Psoas muscle (tissue), 8 donors: ENCODE results near the gene VPS54. TPM values are rescaled to one million over a fixed set of nuclear protein-coding genes. Genes with fewer than 3 reads are reported as not detected.
A peak's percentile ranks its signal among the peaks of the same experiment; 100 is the strongest.

ENCODE experiments used
- ATAC-seq, 4 donors: fragments of 200-7000 bp; cut with Tn5 transposase; one replicate each; pipeline ENCODE4 v1.9.1; 2020; ENCODE audit warnings: moderate library complexity in 3 of 4, mild to moderate bottlenecking in 2 of 4
- DNase-seq, 2 donors: peaks; one replicate each; pipeline ENCODE4 v3.0.0-alpha.2; 2020
- H3K27ac ChIP-seq: fragments of 200-600 bp; one replicate; pipeline ENCODE4 v1.8.0; 2022
- H3K27me3 ChIP-seq, 3 donors: fragments of 200-600 bp in 1 of 3; one replicate each; pipeline versions ENCODE4 v1.6.1 to v1.8.0; 2013 to 2022; ENCODE audit warnings: low read length in 2 of 3, mild to moderate bottlenecking in 2 of 3, moderate library complexity in 1 of 3; ENCODE audit not compliant: insufficient read depth in 3 of 3
- H3K36me3 ChIP-seq, 2 donors: fragments of 200-600 bp in 1 of 2; one replicate each; pipeline versions ENCODE4 v1.6.1 to v1.8.0; 2013 to 2022; ENCODE audit warnings: low read depth in 1 of 2, mild to moderate bottlenecking in 1 of 2, moderate library complexity in 1 of 2; ENCODE audit not compliant: insufficient read depth in 1 of 2
- H3K4me1 ChIP-seq: fragments of 200-600 bp; one replicate; pipeline ENCODE4 v1.8.0; 2022
- H3K4me3 ChIP-seq: fragments of 200-600 bp; one replicate; pipeline ENCODE4 v1.8.0; 2022; ENCODE audit warnings: mild to moderate bottlenecking
- H3K9me3 ChIP-seq: fragments of 200-600 bp; one replicate; pipeline ENCODE4 v1.8.0; 2022
- WGBS, 3 donors: extraction: QIAGEN DNeasy Blood & Tissue Kit; methylation state at CpG; one replicate each; pipeline versions ENCODE4 v1.1.6 to v1.1.7; 2013; 5-methylcytosine and 5-hydroxymethylcytosine counted together
- intact Hi-C, 2 donors: fragments of 100-400 bp; cut with DNase I; formaldehyde crosslinking; loops; one replicate each; pipeline versions ENCODE4 v1.11.0 to v1.14.2; 2022
- polyA plus RNA-seq, 3 donors: library from polyadenylated mRNA; stranded (reverse); fragments of 200-250 nt; gene quantifications; one replicate each; pipeline ENCODE4 v1.2.3, GENCODE V29; 2013
- total RNA-seq, 4 donors: library from RNA; stranded (reverse); fragmentation: NEBNext Ultra II Directional in 2 of 4; extraction: Animal tissue kit (Norgen Biotek cat#: 25700) in 2 of 4; gene quantifications; one replicate each; pipeline versions ENCODE4 v1.2.1 to v1.2.4, GENCODE V29; 2021 to 2023
- TF ChIP-seq, protein P1 (sequence below): fragments of 200-600 bp; IDR thresholded peaks from one replicate; pipeline ENCODE4 v1.8.0; 2022; ENCODE audit warnings: antibody characterized with exemption
- donor health status: healthy with polysubstance abuse.
- donor health status: DM: no; HTN: no; CAD: no; lungs with moderate emphysema.
- donor health status: Bipolar disorder and iron deficiency.
- donor health status: healthy.
- donor health status: DM: yes; HTN: yes; CAD: no.
- donor health status: DM: no; HTN: no; CAD: no.
- donor health status: DM: no; HTN: no; CAD: no.
- donor health status: DM: yes; HTN: yes; CAD: no.

VPS54 gene
- total and polyA plus RNA-seq, 7 donors, result 5.1 to 9.9 (median 8.2) TPM

DNA sequence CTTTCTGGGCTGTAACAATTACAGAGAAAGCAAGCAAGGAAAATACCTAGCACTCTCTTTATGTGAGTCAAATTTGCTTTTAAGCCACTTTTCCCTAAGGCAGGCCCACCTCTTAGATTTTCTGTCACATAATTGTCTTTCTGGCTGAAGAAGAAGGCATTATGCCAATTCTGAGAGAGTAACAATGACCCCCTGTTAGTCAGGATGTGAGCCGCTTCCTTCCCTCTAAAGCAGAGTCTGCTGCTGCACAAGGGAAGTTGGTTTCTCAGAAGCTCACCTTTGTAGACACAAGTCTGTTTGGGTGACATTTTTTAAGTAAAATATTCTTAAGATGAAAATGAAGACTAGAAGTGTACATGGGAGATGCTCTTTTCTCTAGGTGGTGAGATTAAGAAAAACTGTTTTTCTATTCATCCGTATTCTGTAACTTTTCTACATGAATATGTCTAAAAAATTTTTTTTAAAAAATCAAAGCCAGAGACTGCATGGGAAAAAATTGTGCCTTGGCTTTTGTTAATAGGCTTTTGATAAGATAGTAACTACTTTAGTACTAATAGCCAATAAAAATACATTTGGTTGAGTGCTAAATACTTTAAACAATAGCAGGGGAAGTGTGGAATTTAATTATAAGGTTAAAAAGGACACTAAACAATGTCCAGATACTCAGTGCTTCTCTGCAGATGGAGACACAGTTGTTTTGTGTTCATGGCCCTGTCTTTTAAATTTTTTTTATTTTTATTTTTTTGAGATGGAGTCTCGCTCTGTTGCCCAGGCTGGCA is 33.4 kb upstream of the VPS54 start:
- no peaks in the 10 kb centered on the region for H3K27me3 ChIP-seq
- no peaks in the 10 kb centered on the region for H3K9me3 ChIP-seq
- ATAC-seq, result no peak
- H3K36me3 ChIP-seq, result no peaks in the 10 kb centered on the region
- no peak overlapping the region for H3K4me3 ChIP-seq
- 78 to 85% (median 83%) methylated on average over 3 of the region's 3 CpGs for WGBS, 3 donors
- no peak for DNase-seq
- no peaks in the 10 kb centered on the region for H3K4me1 ChIP-seq
- peak overlapping the region; percentile 46 for H3K27ac ChIP-seq
- TF ChIP-seq, protein P1, sequence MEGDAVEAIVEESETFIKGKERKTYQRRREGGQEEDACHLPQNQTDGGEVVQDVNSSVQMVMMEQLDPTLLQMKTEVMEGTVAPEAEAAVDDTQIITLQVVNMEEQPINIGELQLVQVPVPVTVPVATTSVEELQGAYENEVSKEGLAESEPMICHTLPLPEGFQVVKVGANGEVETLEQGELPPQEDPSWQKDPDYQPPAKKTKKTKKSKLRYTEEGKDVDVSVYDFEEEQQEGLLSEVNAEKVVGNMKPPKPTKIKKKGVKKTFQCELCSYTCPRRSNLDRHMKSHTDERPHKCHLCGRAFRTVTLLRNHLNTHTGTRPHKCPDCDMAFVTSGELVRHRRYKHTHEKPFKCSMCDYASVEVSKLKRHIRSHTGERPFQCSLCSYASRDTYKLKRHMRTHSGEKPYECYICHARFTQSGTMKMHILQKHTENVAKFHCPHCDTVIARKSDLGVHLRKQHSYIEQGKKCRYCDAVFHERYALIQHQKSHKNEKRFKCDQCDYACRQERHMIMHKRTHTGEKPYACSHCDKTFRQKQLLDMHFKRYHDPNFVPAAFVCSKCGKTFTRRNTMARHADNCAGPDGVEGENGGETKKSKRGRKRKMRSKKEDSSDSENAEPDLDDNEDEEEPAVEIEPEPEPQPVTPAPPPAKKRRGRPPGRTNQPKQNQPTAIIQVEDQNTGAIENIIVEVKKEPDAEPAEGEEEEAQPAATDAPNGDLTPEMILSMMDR, result no peak
- intact Hi-C loops, result loop anchor here (5.0 to 10.0 kb wide), 2 partner anchors 90 to 442 kb away; partner anchors contain the start of gene PELI1 (in 1 of the 2)

DNA sequence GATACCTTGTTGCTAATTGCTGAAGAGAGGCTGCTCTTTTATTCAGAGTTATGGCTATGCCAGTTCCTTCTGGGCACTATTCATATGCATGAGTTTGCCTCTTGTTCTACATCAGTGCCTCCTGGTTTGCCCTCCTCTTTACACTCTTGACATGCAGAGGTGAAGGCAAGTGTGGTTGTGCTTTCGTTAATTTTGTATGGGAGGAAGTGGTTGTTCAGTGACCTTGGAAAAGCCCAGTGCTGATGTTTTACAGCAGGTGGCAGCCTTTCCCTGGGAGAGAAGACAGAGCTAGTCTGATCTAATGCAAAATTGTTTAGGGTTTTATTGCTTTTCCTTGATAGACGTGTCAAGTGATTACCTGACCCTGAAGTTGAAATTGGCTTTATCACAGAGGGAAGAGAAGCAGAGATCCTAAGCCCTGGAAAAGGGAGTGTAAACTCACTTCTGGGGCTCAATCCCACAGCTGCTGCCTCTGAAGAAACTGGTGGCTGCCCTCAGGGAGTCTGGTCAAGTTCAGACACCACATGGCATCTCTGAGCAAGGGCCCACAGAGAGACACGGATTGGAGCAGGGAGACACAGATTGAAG is 30.5 kb upstream of the VPS54 start:
- DNase-seq, result peak; percentile 28 to 56

DNA sequence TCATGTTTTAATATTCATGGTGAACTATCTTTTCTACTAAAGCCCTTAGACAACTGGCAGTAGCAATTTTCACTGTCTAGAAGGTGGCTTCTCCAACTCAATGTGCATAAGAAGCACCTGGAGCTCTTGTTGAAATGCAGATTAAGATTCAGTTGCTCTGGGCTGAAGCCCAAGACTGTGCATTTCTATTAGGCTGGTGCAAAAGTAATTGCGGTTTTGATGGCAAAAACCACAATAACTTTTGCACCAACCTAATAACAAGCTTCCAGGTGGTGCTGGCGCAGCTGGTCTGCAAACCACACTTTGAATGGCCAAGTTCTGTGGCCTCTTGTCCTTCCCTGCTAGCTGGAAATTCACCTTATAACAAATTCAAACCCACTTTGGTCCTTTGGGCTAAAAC is 26.7 kb upstream of the VPS54 start:
- Histone ChIP-seq H3K27me3 (no peaks in the 10 kb centered on the region), H3K4me3 (no peak overlapping the region), H3K4me1 (no peaks in the 10 kb centered on the region), H3K27ac (no peak overlapping the region), H3K9me3 (no peaks in the 10 kb centered on the region), H3K36me3 (no peaks in the 10 kb centered on the region)
- TF ChIP-seq, protein P1, result no peak
- no peak for ATAC-seq
- WGBS, 3 donors, result 93 to 98% (median 95%) methylated on average over 2 of the region's 2 CpGs
- intact Hi-C loops, result loop anchor here (5.0 kb wide), 3 partner anchors 266 to 516 kb away; no protein-coding TSS in a partner anchor
- DNase-seq, result no peak

More for the DNA sequence above, 30.5 kb upstream of the VPS54 start:
- intact Hi-C loops, result loop anchor here (1.0 to 10.0 kb wide), 7 partner anchors 93 to 513 kb away; partner anchors contain the start of gene PELI1 (in 1 of the 2)
- TF ChIP-seq, protein P1, result peak; percentile 81
- WGBS, 3 donors, result 5 to 12% (median 5%) methylated on average over 3 of the region's 3 CpGs
- Histone ChIP-seq H3K27ac (no peak overlapping the region), H3K4me3 (no peak overlapping the region), H3K4me1 (no peaks in the 10 kb centered on the region), H3K9me3 (no peaks in the 10 kb centered on the region), H3K36me3 (no peaks in the 10 kb centered on the region), H3K27me3 (no peaks in the 10 kb centered on the region)
- peak; percentile 74 to 93 (median 75) for ATAC-seq

DNA sequence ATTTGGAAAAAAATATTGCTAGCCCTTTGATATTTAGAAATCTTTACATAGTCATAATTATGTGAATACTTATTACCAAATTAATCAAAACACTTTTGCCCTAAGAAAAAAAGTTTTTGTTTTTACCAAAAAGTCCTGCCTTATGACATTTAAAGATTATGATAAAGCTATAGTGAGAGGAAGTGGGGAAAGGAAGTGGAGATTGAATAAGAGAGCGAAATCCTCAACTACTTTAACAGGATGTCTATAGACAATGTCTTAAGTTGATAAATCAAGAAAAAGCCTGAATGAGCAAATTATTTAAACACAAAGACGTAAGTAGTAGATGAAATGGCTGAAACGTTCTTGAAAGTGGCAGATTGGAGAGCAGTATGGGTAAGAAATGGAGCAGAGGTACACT is 20.9 kb upstream of the VPS54 start:
- no peak overlapping the region for H3K27ac ChIP-seq
- peaks cover 0 to 2% (median 0%) of the 10 kb centered on the region in 3 donors for H3K27me3 ChIP-seq
- no peak for ATAC-seq
- WGBS, 3 donors, result 62 to 68% (median 65%) methylated on average over 3 of the region's 3 CpGs
- TF ChIP-seq, protein P1, result no peak
- H3K4me1 ChIP-seq, result no peaks in the 10 kb centered on the region
- no peak overlapping the region for H3K4me3 ChIP-seq
- DNase-seq, result no peak
- no peaks in the 10 kb centered on the region for H3K36me3 ChIP-seq
- H3K9me3 ChIP-seq, result no peaks in the 10 kb centered on the region
- intact Hi-C loops, result no loop called here
